Medulla oblongata (tissue), 1 donor: ENCODE results near the gene JTB.

Experiments used
- DNase-seq: peaks from one replicate; pipeline ENCODE4 v3.0.0-alpha.2; 2015; ENCODE audit errors: extremely low spot score

JTB gene

GRCh38 chr1:153932156-153933131 lies 45.0 kb downstream of the JTB start:
- DNase-seq, result no peak

GRCh38 chr1:153929981-153930948 lies 47.2 kb downstream of the JTB start:
- DNase-seq, result peak; percentile 48

GRCh38 chr1:153929426-153929825 lies 48.0 kb downstream of the JTB start:
- no peak for DNase-seq

- DNase-seq, result peak; percentile 91
Observed at GRCh38 chr1:153928791-153929341, 48.6 kb downstream of the JTB start.

- peak; percentile 20 for DNase-seq
Observed at GRCh38 chr1:153928245-153928644, 49.2 kb downstream of the JTB start.

- no peak for DNase-seq
Observed at GRCh38 chr1:153926405-153926804, 51.1 kb downstream of the JTB start.
